Brain microvascular endothelial cell (primary cell): Measurements from ENCODE around the gene RNF38.
"Not testable (repeated sequence)": the region's sequence is repeated elsewhere in the genome, so short reads cannot be mapped to it uniquely, and the experiment has no call there.

ENCODE experiments used
- DNase-seq: peaks from one replicate; pipeline ENCODE4 v3.0.0-alpha.2; 2020
- H3K27ac ChIP-seq: fragments of 250-450 bp; sonication (Bioruptor Pico); 2 replicates; pipeline ENCODE4 v1.5.1; 2020; ENCODE audit warnings: mild to moderate bottlenecking, moderate library complexity
- H3K27me3 ChIP-seq: fragments of 250-450 bp; sonication (Bioruptor Pico); replicated peaks from 2 replicates; pipeline ENCODE4 v1.5.1; 2020; ENCODE audit warnings: mild to moderate bottlenecking
- H3K36me3 ChIP-seq: fragments of 250-450 bp; sonication (Bioruptor Pico); replicated peaks from 2 replicates; pipeline ENCODE4 v1.5.1; 2020; ENCODE audit warnings: mild to moderate bottlenecking
- H3K4me3 ChIP-seq: 2 replicates; pipeline ENCODE4 v1.5.1; 2011; ENCODE audit warnings: low read depth, mild to moderate bottlenecking, control low read depth, low read length, moderate library complexity
- in situ Hi-C: cut with HindIII; loops from 2 replicates; pipeline ENCODE4 v1.10.0; 2017; ENCODE audit warnings: low sequenced_read_pairs, low pct_ligation_motif_present
- TF ChIP-seq, protein P1 (sequence below): IDR thresholded peaks from 2 replicates; pipeline ENCODE4 v1.5.1; 2011; ENCODE audit warnings: low read depth, mild to moderate bottlenecking, moderate library complexity, low read length, control low read depth, inconsistent platforms; ENCODE audit errors: missing control alignments

The RNF38 gene

DNA sequence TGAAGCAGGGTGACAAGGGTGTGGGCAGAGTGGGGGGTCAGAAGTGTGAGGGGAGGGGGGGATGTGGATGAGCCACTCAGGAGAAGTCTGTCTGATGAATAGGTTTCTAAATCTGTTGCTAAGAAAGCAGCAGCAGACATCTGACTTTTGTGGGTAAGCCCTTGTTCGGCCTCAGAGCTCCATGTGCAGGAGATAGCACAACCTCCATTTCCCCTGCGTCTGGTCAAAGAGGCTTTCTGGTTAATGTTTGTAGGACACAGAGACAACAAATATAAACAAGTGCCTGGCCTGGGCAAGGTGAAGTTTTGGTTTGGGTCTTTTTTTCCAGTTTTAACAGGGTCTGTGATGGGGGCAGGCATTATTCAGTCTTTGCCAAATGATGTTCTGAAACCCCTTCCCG, 84.8 kb downstream of the RNF38 start:
- no peaks in the 10 kb centered on the region for H3K36me3 ChIP-seq
- H3K27me3 ChIP-seq: no peaks in the 10 kb centered on the region
- TF ChIP-seq, protein P1, sequence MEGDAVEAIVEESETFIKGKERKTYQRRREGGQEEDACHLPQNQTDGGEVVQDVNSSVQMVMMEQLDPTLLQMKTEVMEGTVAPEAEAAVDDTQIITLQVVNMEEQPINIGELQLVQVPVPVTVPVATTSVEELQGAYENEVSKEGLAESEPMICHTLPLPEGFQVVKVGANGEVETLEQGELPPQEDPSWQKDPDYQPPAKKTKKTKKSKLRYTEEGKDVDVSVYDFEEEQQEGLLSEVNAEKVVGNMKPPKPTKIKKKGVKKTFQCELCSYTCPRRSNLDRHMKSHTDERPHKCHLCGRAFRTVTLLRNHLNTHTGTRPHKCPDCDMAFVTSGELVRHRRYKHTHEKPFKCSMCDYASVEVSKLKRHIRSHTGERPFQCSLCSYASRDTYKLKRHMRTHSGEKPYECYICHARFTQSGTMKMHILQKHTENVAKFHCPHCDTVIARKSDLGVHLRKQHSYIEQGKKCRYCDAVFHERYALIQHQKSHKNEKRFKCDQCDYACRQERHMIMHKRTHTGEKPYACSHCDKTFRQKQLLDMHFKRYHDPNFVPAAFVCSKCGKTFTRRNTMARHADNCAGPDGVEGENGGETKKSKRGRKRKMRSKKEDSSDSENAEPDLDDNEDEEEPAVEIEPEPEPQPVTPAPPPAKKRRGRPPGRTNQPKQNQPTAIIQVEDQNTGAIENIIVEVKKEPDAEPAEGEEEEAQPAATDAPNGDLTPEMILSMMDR: no peak
- H3K4me3 ChIP-seq: no peak overlapping the region
- no peak overlapping the region for H3K27ac ChIP-seq
- no peak for DNase-seq
- in situ Hi-C loops: no loop called here

DNA sequence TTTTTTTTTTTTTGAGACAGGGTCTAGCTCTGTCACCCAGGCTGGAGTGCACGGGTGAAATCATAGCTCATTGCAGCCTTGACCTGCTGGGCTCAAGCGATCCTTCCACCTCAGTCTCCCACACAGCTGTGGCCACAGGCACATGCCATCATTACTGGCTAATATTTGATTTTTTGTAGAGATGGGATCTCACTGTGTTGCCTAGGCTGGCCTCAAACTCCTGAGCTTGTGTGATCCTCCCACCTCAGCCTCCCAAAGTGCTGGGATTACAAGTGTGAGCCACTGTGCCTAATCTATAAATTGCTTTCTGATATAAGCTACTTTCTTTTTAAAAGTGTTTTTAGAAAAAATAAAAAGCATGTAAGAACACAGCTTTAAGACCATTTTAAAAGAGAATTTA, 85.3 kb downstream of the RNF38 start:
- TF ChIP-seq, protein P1: no peak
- H3K36me3 ChIP-seq: no peaks in the 10 kb centered on the region
- no peak overlapping the region for H3K27ac ChIP-seq
- in situ Hi-C loops: no loop called here
- no peak overlapping the region for H3K4me3 ChIP-seq
- H3K27me3 ChIP-seq: no peaks in the 10 kb centered on the region
- DNase-seq: no peak

DNA sequence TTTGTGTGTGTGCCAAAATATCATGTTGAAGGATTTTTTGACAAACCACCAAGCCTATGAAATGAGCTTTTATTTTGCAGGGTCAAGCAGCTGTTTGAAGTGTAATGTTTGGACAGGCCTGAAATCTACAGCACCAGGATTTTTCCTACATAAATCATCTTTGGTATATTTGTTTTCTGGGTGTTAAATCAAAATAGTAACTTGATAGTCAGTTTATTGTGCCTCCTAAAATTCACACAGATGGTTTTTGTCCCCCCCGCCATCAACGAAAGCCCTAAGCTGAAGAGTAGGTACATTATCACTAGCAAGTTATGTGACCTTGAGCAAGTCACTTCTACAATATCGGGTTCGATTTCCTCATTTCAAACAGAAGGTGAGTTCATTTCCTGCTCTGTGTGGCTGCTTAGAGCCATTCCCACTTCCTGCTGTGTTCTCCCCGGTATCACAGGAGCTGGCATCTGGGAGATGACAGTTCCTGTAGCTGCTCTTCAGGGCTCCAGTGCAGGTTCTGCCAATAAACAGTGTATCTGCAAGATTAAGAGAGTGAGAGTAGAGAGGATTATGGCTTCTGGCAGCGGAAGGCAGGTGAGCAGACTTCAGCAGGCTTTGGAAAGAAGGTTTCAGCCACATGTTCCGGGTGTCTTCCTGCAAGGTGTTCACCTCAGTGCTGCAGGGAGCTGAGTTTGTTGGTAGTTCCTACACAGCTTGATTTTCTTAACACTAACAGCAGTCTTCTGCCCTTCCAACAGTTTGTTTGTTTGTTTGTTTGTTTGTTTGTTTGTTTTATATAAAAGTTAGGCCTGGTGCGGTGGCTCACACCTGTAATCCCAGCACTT, 93.4 kb downstream of the RNF38 start:
- Histone ChIP-seq H3K27me3 (no peaks in the 10 kb centered on the region), H3K36me3 (no peaks in the 10 kb centered on the region), H3K27ac (no peak overlapping the region), H3K4me3 (no peak overlapping the region)
- TF ChIP-seq, protein P1: no peak
- DNase-seq: no peak
- in situ Hi-C loops: no loop called here

DNA sequence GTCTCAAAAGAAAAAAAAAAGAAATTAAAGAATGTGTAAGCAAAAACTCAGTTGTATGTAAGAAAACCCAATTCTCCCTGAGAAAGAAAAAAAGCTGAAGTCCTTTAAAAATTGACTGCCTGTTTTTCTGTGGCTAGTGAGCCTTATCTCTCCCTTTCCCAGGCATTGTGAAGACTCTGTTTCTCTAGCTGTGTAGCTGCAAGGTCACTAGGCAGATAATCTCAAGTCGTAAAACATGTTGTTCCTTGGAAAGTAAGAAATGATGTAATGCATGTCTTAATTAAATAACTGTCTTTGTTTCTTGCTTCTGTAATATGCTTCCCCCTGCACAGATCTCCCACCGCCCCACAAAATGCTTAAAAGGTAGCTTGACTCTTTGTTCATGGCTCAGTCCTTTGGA, 95.7 kb downstream of the RNF38 start:
- H3K27ac ChIP-seq, in situ Hi-C loops, H3K4me3 ChIP-seq, H3K27me3 ChIP-seq, DNase-seq, H3K36me3 ChIP-seq: not testable (repeated sequence)

DNA sequence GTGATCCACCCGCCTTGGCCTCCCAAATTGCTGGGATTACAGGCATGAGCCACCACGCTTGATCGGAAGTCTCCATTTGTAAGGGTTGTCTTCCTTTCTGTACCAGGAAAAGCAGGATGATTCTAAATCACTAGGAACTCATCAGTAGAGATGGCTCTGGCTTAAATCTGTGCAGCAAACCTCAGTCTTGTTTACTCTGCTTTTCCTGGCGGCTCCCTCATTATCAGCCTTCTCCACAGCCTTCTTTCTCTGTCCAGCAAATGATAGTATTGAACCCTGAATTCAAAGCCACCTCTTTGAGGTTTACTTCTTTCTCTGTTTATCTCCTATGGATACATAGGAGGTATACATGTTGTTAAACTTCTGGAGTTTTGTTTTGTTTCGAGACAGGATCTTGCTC, 98.8 kb downstream of the RNF38 start:
- no peaks in the 10 kb centered on the region for H3K36me3 ChIP-seq
- DNase-seq: no peak

DNA sequence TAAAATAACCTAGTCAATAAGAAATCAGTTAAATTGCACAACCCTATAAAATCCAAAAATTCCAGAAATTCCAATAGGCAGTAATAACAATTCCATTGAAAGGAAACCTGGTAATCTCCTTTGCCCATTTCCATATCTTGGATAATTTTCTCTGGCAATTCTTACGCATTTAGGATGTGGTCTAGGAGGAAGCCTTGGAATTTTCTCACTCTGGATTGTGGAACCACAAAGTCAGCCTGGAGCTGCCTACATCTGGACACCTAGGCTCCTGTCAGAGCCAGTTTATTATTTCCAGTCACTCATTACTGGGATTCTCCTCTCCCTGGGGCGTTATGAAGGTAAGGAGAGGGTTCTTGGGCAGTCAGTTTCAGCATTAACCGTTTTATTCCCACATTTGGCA, 101.5 kb downstream of the RNF38 start:
- peak; percentile 10 for DNase-seq

More for the DNA sequence above, 98.8 kb downstream of the RNF38 start:
- in situ Hi-C loops: no loop called here
- Histone ChIP-seq H3K27ac (no peak overlapping the region), H3K27me3 (no peaks in the 10 kb centered on the region), H3K4me3 (no peak overlapping the region)
- TF ChIP-seq, protein P1: no peak

More for the DNA sequence above, 101.5 kb downstream of the RNF38 start:
- H3K27me3 ChIP-seq: no peaks in the 10 kb centered on the region
- H3K36me3 ChIP-seq: no peaks in the 10 kb centered on the region
- H3K4me3 ChIP-seq: no peak overlapping the region
- no peak overlapping the region for H3K27ac ChIP-seq
- in situ Hi-C loops: no loop called here
- TF ChIP-seq, protein P1: no peak
